Upper lobe of left lung (tissue), 4 donors: Measurements from ENCODE around the gene NDUFV2.

Experiments used
- CTCF ChIP-seq, 6 experiments: fragments of 450-650 bp in 4 of 6; fragments of 200-600 bp in 2 of 6; sonication (generic) in 2 of 6; IDR thresholded peaks; one replicate each; pipeline ENCODE4 v1.5.1; 2016 to 2019; ENCODE audit warnings: antibody characterized with exemption in 6 of 6
- EP300 ChIP-seq, 4 donors: sonication (generic); formaldehyde crosslinking; IDR thresholded peaks; one replicate each; pipeline ENCODE4 v1.5.1; 2017; ENCODE audit warnings: antibody characterized with exemption in 4 of 4, control low read depth in 2 of 4
- POLR2A ChIP-seq, 4 donors: fragments of 450-650 bp; IDR thresholded peaks; one replicate each; pipeline ENCODE4 v1.5.1; 2016 to 2017; ENCODE audit warnings: antibody characterized with exemption in 4 of 4, mild to moderate bottlenecking in 2 of 4

- TF ChIP-seq CTCF (IDR thresholded peaks at IDR 0.05) (no peak), EP300 (IDR thresholded peaks at IDR 0.05) (no peak), POLR2A (IDR thresholded peaks at IDR 0.05) (no peak)
These were observed 32.9 kb upstream of the NDUFV2 start for GRCh38 chr18:9069601-9070000.
